HEK293T (cell line): Measurements from ENCODE around the gene CHD6.

Experiments
- CTCF ChIA-PET: fragments of 350-600 bp; formaldehyde crosslinking; extraction: SDS; loops from one replicate; lab custom pipeline; 2021; ENCODE audit warnings: antibody characterized with exemption, inconsistent platforms; lab: Yijun Ruan, JAX
- POLR2A ChIA-PET: fragments of 350-600 bp; formaldehyde crosslinking; extraction: SDS; loops from one replicate; lab custom pipeline; 2020; ENCODE audit warnings: antibody characterized with exemption, inconsistent platforms; lab: Yijun Ruan, JAX
- DNase-seq: peaks from one replicate; pipeline ENCODE4 v3.0.0; 2012; ENCODE audit warnings: mixed read lengths; ENCODE audit errors: extremely low spot score
- ARNT ChIP-seq: fragments of 450-650 bp; IDR thresholded peaks from 2 replicates; pipeline ENCODE4 v1.6.1; 2017; ENCODE audit warnings: mild to moderate bottlenecking
- BHLHE40 ChIP-seq: fragments of 450-650 bp; IDR thresholded peaks from 2 replicates; pipeline ENCODE4 v1.6.1; 2016; ENCODE audit warnings: mild to moderate bottlenecking, moderate library complexity, borderline replicate concordance
- CTBP1 ChIP-seq: fragments of 450-650 bp; IDR thresholded peaks from 2 replicates; pipeline ENCODE4 v1.6.1; 2016; ENCODE audit warnings: borderline replicate concordance
- ELF4 ChIP-seq: fragments of 450-650 bp; IDR thresholded peaks from 2 replicates; pipeline ENCODE4 v1.6.1; 2017; ENCODE audit warnings: antibody characterized with exemption
- FOXA1 ChIP-seq: fragments of 450-650 bp; IDR thresholded peaks from 2 replicates; pipeline ENCODE4 v1.6.1; 2016; ENCODE audit warnings: mild to moderate bottlenecking
- FOXK2 ChIP-seq: fragments of 450-650 bp; IDR thresholded peaks from 2 replicates; pipeline ENCODE4 v1.6.1; 2016; ENCODE audit warnings: mild to moderate bottlenecking
- FOXM1 ChIP-seq: fragments of 450-650 bp; IDR thresholded peaks from 2 replicates; pipeline ENCODE4 v1.6.1; 2017; ENCODE audit warnings: mild to moderate bottlenecking, borderline replicate concordance
- HDGF ChIP-seq: fragments of 450-650 bp; IDR thresholded peaks from 2 replicates; pipeline ENCODE4 v1.6.1; 2017; ENCODE audit warnings: antibody characterized with exemption, borderline replicate concordance
- L3MBTL2 ChIP-seq: fragments of 450-650 bp; conservative IDR thresholded peaks from 2 replicates; pipeline ENCODE4 v1.6.1; 2016; ENCODE audit warnings: mild to moderate bottlenecking
- LEF1 ChIP-seq: fragments of 450-650 bp; IDR thresholded peaks from 2 replicates; pipeline ENCODE4 v1.6.1; 2017; ENCODE audit warnings: mild to moderate bottlenecking, borderline replicate concordance
- NFRKB ChIP-seq: fragments of 450-650 bp; IDR thresholded peaks from 2 replicates; pipeline ENCODE4 v1.6.1; 2016; ENCODE audit warnings: mild to moderate bottlenecking, moderate library complexity
- SP1 ChIP-seq: fragments of 450-650 bp; IDR thresholded peaks from 2 replicates; pipeline ENCODE4 v1.6.1; 2017
- SUZ12 ChIP-seq: fragments of 450-650 bp; IDR thresholded peaks from 2 replicates; pipeline ENCODE4 v1.6.1; 2016; ENCODE audit warnings: mild to moderate bottlenecking
- TARDBP ChIP-seq: fragments of 450-650 bp; IDR thresholded peaks from 2 replicates; pipeline ENCODE4 v1.6.1; 2016
- ZNF384 ChIP-seq: fragments of 450-650 bp; IDR thresholded peaks from 2 replicates; pipeline ENCODE4 v1.6.1; 2016
- TF ChIP-seq, protein P1 (sequence below): fragments of 450-650 bp; IDR thresholded peaks from 2 replicates; pipeline ENCODE4 v1.6.1; 2016

Gene CHD6

DNA sequence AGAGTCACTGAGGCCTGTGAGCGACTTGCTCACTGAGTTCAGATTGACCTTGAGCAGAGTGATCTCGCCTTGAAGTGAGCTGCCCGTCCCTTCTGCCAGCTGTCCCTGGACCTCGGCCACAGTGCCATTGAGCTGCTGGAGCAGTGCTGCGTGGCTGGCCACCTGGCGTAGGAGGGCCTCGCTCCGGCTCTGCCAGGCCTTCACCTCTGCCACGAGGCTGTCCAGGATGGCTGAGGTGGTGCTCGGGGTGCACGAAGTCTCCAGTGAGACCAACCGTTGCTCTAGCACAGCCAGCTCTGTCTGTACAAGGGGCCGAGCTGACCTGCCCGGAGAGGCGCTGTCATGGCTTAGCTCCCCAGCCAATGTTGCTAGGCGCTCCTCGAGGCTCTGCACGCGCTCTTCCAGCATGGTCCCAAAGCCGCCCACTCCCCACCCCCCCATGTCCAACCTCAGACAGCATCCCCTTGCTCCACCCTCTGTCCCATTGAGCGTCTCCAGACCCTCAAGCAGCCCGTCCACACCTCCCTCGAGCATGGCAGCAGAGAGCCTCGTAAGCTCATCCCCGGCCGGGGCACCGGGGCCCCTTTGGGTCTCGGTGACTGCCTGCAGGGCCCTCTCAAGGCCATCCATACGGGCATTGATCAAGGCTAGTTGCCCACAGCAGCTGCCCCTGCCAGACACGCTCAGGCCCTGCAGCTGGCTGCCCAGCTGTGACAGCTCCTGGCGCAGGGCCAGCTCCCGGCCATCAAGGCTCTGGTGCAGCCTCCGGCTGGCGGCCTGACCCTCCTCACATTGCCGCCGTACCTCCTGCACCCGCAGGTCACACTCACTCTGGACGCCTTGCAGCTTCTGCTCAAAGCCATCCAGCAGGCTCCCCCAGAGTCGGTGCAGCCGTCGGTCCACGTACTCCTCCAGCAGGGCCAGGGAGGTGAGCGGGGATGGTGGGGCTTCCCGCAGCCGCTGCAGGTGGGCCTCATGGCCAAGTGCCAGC is 256.1 kb downstream of the CHD6 start:
- TF ChIP-seq FOXA1 (no peak), CTBP1 (no peak), TARDBP (no peak), FOXM1 (no peak), SUZ12 (no peak), HDGF (no peak), BHLHE40 (no peak), SP1 (no peak), ZNF384 (no peak), LEF1 (no peak)
- ChIA-PET POLR2A (no interaction called here), CTCF (no interaction called here)
- DNase-seq, result no peak

DNA sequence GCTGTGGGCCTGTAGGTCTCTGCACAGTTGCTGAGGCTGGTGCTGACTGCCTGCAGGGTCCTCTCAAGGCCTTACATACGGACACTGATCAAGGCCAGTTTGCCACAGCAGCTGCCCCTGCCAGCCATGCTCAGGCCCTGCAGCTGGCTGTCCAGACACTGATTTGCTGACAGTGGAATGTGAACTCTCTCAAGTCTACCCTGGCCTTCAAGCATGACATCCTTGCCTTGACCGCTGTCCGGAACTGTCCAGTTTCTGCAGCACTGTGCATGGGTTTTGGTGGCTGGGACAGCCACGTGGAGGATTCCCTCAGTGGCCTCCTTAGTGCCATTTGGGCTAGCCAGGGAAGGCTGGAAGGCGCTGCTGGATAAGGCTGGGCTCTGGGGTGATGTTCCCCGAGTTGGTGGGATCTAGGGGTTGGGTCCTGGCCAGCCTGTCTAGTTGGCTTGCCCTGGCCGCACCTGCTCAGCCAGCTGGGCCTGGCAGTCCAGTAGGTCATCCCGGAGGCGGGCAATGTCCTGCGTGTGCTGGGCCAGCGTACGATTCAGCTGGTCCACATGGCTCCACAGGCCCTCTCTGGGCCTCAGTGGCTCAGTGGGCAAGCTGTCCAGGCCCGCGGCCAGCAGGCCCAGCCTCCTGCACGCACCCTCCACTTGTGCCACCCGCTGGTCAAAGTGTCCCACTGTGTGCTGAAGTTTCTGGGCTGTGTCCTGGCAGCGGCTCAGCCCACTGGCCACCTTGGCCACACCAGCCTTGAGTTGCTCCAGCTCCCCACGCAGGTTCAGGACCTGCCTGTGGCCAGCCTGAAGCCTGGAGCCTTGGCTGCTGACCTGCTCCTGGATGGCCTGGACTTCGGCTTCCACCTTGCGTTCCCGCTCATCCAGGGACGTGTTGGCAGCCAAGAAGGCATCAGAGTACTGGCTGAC is 257.1 kb downstream of the CHD6 start:
- DNase-seq, result no peak
- TF ChIP-seq BHLHE40 (no peak), SP1 (no peak), L3MBTL2 (no peak), SUZ12 (no peak), FOXM1 (no peak), CTBP1 (no peak), ARNT (no peak), TARDBP (no peak), ELF4 (no peak), HDGF (no peak), FOXK2 (no peak), FOXA1 (no peak), ZNF384 (no peak), LEF1 (no peak), NFRKB (no peak)
- TF ChIP-seq, protein P1, sequence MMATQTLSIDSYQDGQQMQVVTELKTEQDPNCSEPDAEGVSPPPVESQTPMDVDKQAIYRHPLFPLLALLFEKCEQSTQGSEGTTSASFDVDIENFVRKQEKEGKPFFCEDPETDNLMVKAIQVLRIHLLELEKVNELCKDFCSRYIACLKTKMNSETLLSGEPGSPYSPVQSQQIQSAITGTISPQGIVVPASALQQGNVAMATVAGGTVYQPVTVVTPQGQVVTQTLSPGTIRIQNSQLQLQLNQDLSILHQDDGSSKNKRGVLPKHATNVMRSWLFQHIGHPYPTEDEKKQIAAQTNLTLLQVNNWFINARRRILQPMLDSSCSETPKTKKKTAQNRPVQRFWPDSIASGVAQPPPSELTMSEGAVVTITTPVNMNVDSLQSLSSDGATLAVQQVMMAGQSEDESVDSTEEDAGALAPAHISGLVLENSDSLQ, result no peak
- POLR2A ChIA-PET, result no interaction called here
- CTCF ChIA-PET, result no interaction called here

DNA sequence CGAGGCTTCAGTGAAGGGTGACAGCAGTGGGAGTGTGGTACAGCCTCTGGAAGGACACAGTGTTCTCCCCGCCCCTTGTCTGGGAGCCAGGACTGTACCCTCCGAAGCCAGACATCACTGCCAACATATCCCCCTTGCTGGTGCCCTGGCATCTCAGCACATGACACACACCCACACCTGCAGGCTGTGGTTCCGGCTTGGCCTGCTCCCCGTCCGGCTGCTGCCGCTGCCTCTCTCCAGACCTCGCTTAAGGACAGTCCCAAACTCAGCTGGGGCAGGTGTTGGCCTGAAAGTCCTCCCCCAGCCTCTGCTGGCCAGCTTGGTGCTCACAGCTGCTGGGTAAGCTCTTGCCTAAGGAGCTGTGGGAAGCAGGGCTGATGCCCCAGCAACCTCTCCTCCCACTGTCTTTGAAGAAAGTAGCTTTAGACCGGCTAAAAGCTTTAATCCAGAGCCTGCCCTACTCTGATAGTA is 258.6 kb downstream of the CHD6 start:
- DNase-seq, result no peak
- ChIA-PET CTCF (interaction anchor here (1.1 kb wide), 1 partner anchor 28 kb away, joined by 3 read pairs; no protein-coding TSS in a partner anchor), POLR2A (no interaction called here)
- no peak for TF ChIP-seq ELF4
- no peak for TF ChIP-seq HDGF
- TF ChIP-seq, protein P1, result no peak
- TF ChIP-seq SP1, result no peak
- no peak for TF ChIP-seq LEF1
- TF ChIP-seq SUZ12, result no peak
- TF ChIP-seq NFRKB, result no peak
- no peak for TF ChIP-seq FOXM1
- no peak for TF ChIP-seq FOXA1
- no peak for TF ChIP-seq TARDBP
- TF ChIP-seq FOXK2, result no peak

DNA sequence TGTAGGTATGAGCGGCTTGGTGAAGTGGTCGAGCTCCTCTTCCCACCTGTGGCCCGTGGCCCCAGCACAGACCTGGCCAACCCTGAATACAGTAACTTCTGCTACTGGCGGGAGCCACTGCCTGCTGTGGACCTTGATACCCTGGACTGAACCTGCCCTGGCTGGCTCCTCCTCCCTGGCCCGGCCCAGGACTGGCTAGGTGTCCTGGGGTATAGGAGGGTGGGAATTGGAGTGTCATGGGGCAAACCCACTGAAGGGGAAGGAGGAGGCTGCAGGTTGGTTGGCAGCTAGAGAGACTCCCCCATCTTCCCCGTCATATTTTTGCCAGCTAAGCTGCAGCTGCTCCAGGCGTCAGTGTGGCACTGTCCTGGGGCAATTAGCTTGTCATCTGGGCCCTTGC is 259.5 kb downstream of the CHD6 start:
- TF ChIP-seq TARDBP, result no peak
- no peak for TF ChIP-seq SP1
- TF ChIP-seq CTBP1, result no peak
- TF ChIP-seq HDGF, result no peak
- no peak for TF ChIP-seq L3MBTL2
- TF ChIP-seq FOXK2, result no peak
- TF ChIP-seq ZNF384, result no peak
- TF ChIP-seq NFRKB, result no peak
- TF ChIP-seq FOXM1, result no peak
- TF ChIP-seq BHLHE40, result no peak
- no peak for TF ChIP-seq FOXA1
- no peak for TF ChIP-seq ARNT
- TF ChIP-seq ELF4, result no peak
- TF ChIP-seq, protein P1, result no peak
- no peak for TF ChIP-seq LEF1
- no peak for TF ChIP-seq SUZ12
- DNase-seq, result no peak
- CTCF ChIA-PET, result interaction anchor here (1.1 kb wide), 1 partner anchor 29 kb away, joined by 3 read pairs; no protein-coding TSS in a partner anchor
- POLR2A ChIA-PET, result no interaction called here

DNA sequence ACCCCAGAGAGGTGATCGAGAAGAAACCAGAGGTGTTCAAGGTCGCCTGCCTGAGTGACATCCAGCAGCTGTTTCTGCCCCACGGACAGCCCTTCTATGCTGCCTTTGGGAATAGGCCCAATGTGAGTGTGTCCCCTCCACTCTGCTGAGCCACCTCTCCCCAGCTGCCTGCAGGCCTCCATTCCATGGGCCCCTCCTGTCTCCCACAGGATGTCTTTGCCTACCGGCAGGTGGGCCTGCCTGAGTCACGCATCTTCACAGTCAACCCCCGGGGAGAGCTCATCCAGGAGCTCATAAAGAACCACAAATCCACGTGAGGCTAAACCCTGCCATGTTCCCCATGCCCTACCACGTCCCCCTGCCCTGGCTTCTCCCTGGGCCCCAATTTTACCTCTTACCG is 259.9 kb downstream of the CHD6 start:
- ChIA-PET CTCF (interaction anchor here (1.1 kb wide), 1 partner anchor 29 kb away, joined by 3 read pairs; no protein-coding TSS in a partner anchor), POLR2A (no interaction called here)
- TF ChIP-seq TARDBP, result no peak
- TF ChIP-seq BHLHE40, result no peak
- no peak for TF ChIP-seq LEF1
- no peak for DNase-seq
